Measurements from ENCODE around the gene MLST8. TPM values are rescaled to one million over a fixed set of nuclear protein-coding genes. Genes with fewer than 3 reads are reported as not detected.

Gene MLST8
- total and polyA plus RNA-seq, 2 of the 8 experiments (the other 6 are each of a cell fraction or from before 2014, with no cell fraction given): 67.6 to 321 TPM

- Histone ChIP-seq H4K8ac (ENCODE audit: extremely low read depth, insufficient read depth, low read length) (no peak overlapping the region), H2AK5ac (ENCODE audit: low read depth, low read length) (no peak overlapping the region), H3K79me1 (ENCODE audit: low read depth, low read length) (no peaks in the 10 kb centered on the region), H3K4ac (replicated peaks; ENCODE audit: insufficient read length, low read depth, low read length) (no peak overlapping the region), H2BK5ac (ENCODE audit: low read depth, low read length) (no peak overlapping the region), H4K5ac (ENCODE audit: insufficient read length, low read depth, low read length) (no peak overlapping the region), H3K4me2 (ENCODE audit: insufficient read depth in 1 of 2, low read depth in 2 of 2, low read length in 2 of 2) (no peak overlapping the region; a peak in 1 of 4 replicates), H4K91ac (replicated peaks; ENCODE audit: insufficient read length, low read length) (no peak overlapping the region), H2BK20ac (ENCODE audit: low read length) (no peak overlapping the region), H2BK15ac (ENCODE audit: low read length) (no peak overlapping the region), H3K27ac (ENCODE audit: low read depth, low read length) (no peak overlapping the region), H2AFZ (ENCODE audit: low read length) (no peak overlapping the region), H4K20me1 (replicated peaks in 1 of 2; ENCODE audit: control insufficient read depth in 1 of 2, insufficient read depth in 2 of 2, low read length in 2 of 2) (peaks cover 0 to 14% of the 10 kb centered on the region in 2 experiments), H3K27me3 (replicated peaks in 1 of 4; ENCODE audit: control insufficient read depth in 3 of 4, extremely low read depth in 1 of 4, insufficient read depth in 3 of 4, low read length in 3 of 4) (peaks cover 4 to 20% (median 16%) of the 10 kb centered on the region in 4 experiments; a peak in 6 of 7 replicates), H3K9ac (replicated peaks in 1 of 4; ENCODE audit: extremely low read depth in 1 of 4, low read depth in 3 of 4, low read length in 3 of 4) (no peak overlapping the region), H3K36me3 (ENCODE audit: control insufficient read depth in 2 of 4, insufficient read depth in 4 of 4, low read length in 3 of 4) (peaks cover 3 to 40% (median 6%) of the 10 kb centered on the region in 4 experiments; a peak in 4 of 8 replicates), H2BK120ac (replicated peaks; ENCODE audit: low read depth, low read length) (no peak overlapping the region), H3K4me3 (ENCODE audit: extremely low read depth in 1 of 4, insufficient read depth in 2 of 4, low read depth in 3 of 4, low read length in 4 of 4) (no peak overlapping the region), H3K56ac (replicated peaks; ENCODE audit: insufficient read length, low read depth, low read length) (no peak overlapping the region), H3K14ac (ENCODE audit: insufficient read length) (no peak overlapping the region), H3K23ac (ENCODE audit: insufficient read length) (no peak overlapping the region), H3K79me2 (ENCODE audit: control insufficient read depth in 1 of 2, insufficient read depth in 2 of 2, low read length in 2 of 2) (no peaks in the 10 kb centered on the region), H3K9me3 (ENCODE audit: insufficient read depth in 2 of 2, low read depth in 1 of 2, low read length in 1 of 2) (no peaks in the 10 kb centered on the region), H2BK12ac (ENCODE audit: low read depth, low read length) (no peak overlapping the region), H3K4me1 (replicated peaks in 1 of 4; ENCODE audit: control insufficient read depth in 3 of 4, insufficient read depth in 4 of 4, low read length in 3 of 4) (peaks cover 0 to 19% (median 10%) of the 10 kb centered on the region in 4 experiments; a peak in 5 of 7 replicates), H3K18ac (ENCODE audit: extremely low read depth, low read length) (no peak overlapping the region), H3K23me2 (ENCODE audit: low read depth, low read length) (peaks cover 16% of the 10 kb centered on the region; the same call in 1 of the 2 replicates)
- POLR2A ChIA-PET (ENCODE audit: partially characterized antibody): interaction anchor here (0.8 to 8.6 kb wide), 10 partner anchors 9 to 296 kb away, joined by 3 to 181 read pairs (median 6); partner anchors contain the start of genes CEMP1, E4F1, ECI1 and MLST8
- 97% methylated on average over 27 of the region's 28 CpGs; no CpG with 5 or more reads in 1 of the 2 experiments for WGBS, 2 experiments (ENCODE audit: extremely low coverage in 1 of 2, insufficient coverage in 1 of 2, insufficient read length in 1 of 2, insufficient replicate concordance in 2 of 2, low coverage in 1 of 2, low lambda C conversion rate in 2 of 2, missing lambda C conversion rate in 1 of 2)
- CTCF ChIA-PET (ENCODE audit: partially characterized antibody): interaction anchor here (2.7 kb wide), 1 partner anchor 10 kb away, joined by 9 read pairs; no protein-coding TSS in a partner anchor
- DNase-seq (ENCODE audit: low read depth in 1 of 2, low spot score in 2 of 2) (no peak), FAIRE-seq (no peak)
- TF ChIP-seq EZH2 (IDR thresholded peaks at IDR 0.05; ENCODE audit: low read depth, low read length, severe bottlenecking) (no peak), POU5F1 (IDR thresholded peaks at IDR 0.05; ENCODE audit: low read depth, low read length) (no peak), ZNF274 (IDR thresholded peaks at IDR 0.05; ENCODE audit: borderline replicate concordance, extremely low read depth, low read length) (no peak), NANOG (IDR thresholded peaks at IDR 0.05; ENCODE audit: insufficient read depth, low read depth, low read length, poor library complexity, severe bottlenecking) (no peak), CBX8 (IDR thresholded peaks at IDR 0.05; ENCODE audit: borderline replicate concordance, low read depth, low read length) (no peak), BCL11A (IDR thresholded peaks at IDR 0.05; ENCODE audit: low read depth in 2 of 2, low read length in 2 of 2) (no peak), KDM1A (IDR thresholded peaks at IDR 0.05; ENCODE audit: borderline replicate concordance, low read length) (no peak), CTCF (IDR thresholded peaks at IDR 0.05; ENCODE audit: control extremely low read depth in 1 of 3, insufficient read depth in 1 of 3, low read depth in 1 of 3, low read length in 3 of 3) (no peak), TBP (IDR thresholded peaks at IDR 0.05; ENCODE audit: low read depth, low read length) (no peak), CBX5 (IDR thresholded peaks at IDR 0.05; ENCODE audit: low read depth, low read length) (no peak), ASH2L (IDR thresholded peaks at IDR 0.05; ENCODE audit: low read length) (no peak)
These were observed 30.0 kb downstream of the MLST8 start for GRCh38 chr16:2235234-2235651.

Data from H1 (cell line).